GM13977 (cell line): ENCODE measurements around the gene THAP3.

ENCODE experiments used
- DNase-seq: peaks from one replicate; pipeline ENCODE4 v3.0.0; 2012; ENCODE audit warnings: low spot score
- CTCF ChIP-seq: IDR thresholded peaks from 2 replicates; pipeline ENCODE4 v1.5.1; 2012; ENCODE audit warnings: mild to moderate bottlenecking, control low read depth; ENCODE audit not compliant: insufficient read depth; ENCODE audit errors: extremely low read depth, missing control alignments
- in situ Hi-C: fragments of 300-500 bp; cut with MboI; formaldehyde crosslinking; loops from one replicate; pipeline ENCODE4 v1.12.0; 2022; ENCODE audit warnings: low sequenced_read_pairs, low pct_unique_long_range_greater_than_20kb, mixed read lengths, inconsistent platforms; ENCODE audit not compliant: unreplicated experiment

THAP3 gene

GRCh38 chr1:6601923-6602668 is 22.6 kb upstream of the THAP3 start:
- in situ Hi-C loops, result no loop called here
- no peak for TF ChIP-seq CTCF
- peak; percentile 83 for DNase-seq

GRCh38 chr1:6602669-6603237 is 21.9 kb upstream of the THAP3 start, which contains the start of gene KLHL21:
Gene KLHL21, minus strand, starts transcription at chr1:6602869. Its CDS starts 52 bp downstream, at chr1:6602817.
- DNase-seq, result peak; percentile 95
- in situ Hi-C loops, result no loop called here

GRCh38 chr1:6603238-6603914 is 21.3 kb upstream of the THAP3 start:
- TF ChIP-seq CTCF, result no peak
- peak; percentile 74 for DNase-seq
- in situ Hi-C loops, result no loop called here

More at GRCh38 chr1:6602669-6603237, 21.9 kb upstream of the THAP3 start, which contains the start of gene KLHL21:
- no peak for TF ChIP-seq CTCF

GRCh38 chr1:6603915-6604558 is 20.6 kb upstream of the THAP3 start:
- TF ChIP-seq CTCF, result no peak
- no peak for DNase-seq
- in situ Hi-C loops, result no loop called here

GRCh38 chr1:6612641-6613360 is 11.9 kb upstream of the THAP3 start:
- DNase-seq, result no peak
- TF ChIP-seq CTCF, result no peak
- in situ Hi-C loops, result no loop called here
